Prostate gland (tissue), 2 donors: ENCODE data around the gene CAPN14.

Experiments
- POLR2A ChIP-seq: fragments of 450-650 bp; IDR thresholded peaks from one replicate; pipeline ENCODE4 v1.6.1; 2016; ENCODE audit warnings: antibody characterized with exemption, mild to moderate bottlenecking
- POLR2AphosphoS5 ChIP-seq: sonication (generic); formaldehyde crosslinking; IDR thresholded peaks from one replicate; pipeline ENCODE4 v1.6.1; 2017; ENCODE audit warnings: antibody characterized with exemption
- TF ChIP-seq, protein P1 (sequence below), 4 experiments: fragments of 200-600 bp in 2 of 4; fragments of 450-650 bp in 2 of 4; sonication (generic) in 2 of 4; IDR thresholded peaks; 1 replicate in 3 of 4; 2 replicates in 1 of 4; pipeline ENCODE4 v1.5.1; 2016 to 2019; ENCODE audit warnings: antibody characterized with exemption in 4 of 4, mild to moderate bottlenecking in 2 of 4, moderate library complexity in 2 of 4

DNA sequence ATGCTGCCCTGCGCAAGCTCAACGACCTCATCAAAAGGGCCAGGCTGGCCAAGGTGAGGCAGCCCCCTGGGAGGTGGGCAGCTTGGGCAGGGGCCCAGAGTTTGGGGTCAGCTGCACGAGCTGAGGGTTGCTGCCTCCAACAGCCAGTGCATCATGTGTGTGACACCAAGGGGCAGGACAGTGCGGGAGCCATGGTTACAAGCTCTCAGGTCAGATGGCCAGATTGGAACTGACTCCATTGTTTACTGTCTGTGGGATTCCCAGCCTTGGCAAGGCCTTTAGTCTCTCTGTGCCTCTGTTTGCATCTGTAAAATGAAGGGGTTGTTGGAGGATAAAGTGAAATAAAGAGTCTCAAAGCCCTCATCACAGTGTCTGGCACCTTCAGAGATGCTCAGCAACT, 43.6 kb upstream of the CAPN14 start:
- no peak for TF ChIP-seq POLR2A
- TF ChIP-seq, protein P1, sequence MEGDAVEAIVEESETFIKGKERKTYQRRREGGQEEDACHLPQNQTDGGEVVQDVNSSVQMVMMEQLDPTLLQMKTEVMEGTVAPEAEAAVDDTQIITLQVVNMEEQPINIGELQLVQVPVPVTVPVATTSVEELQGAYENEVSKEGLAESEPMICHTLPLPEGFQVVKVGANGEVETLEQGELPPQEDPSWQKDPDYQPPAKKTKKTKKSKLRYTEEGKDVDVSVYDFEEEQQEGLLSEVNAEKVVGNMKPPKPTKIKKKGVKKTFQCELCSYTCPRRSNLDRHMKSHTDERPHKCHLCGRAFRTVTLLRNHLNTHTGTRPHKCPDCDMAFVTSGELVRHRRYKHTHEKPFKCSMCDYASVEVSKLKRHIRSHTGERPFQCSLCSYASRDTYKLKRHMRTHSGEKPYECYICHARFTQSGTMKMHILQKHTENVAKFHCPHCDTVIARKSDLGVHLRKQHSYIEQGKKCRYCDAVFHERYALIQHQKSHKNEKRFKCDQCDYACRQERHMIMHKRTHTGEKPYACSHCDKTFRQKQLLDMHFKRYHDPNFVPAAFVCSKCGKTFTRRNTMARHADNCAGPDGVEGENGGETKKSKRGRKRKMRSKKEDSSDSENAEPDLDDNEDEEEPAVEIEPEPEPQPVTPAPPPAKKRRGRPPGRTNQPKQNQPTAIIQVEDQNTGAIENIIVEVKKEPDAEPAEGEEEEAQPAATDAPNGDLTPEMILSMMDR (IDR thresholded peaks at IDR 0.05) = no peak
- no peak for TF ChIP-seq POLR2AphosphoS5
